GM19099 (cell line): Measurements from ENCODE around the gene WNT3A.

ENCODE experiments used
- POLR2A ChIP-seq: IDR thresholded peaks from 3 replicates; pipeline ENCODE4 v1.6.1; 2011; ENCODE audit warnings: low read depth; ENCODE audit not compliant: insufficient read length; ENCODE audit errors: extremely low read depth

Gene WNT3A

DNA sequence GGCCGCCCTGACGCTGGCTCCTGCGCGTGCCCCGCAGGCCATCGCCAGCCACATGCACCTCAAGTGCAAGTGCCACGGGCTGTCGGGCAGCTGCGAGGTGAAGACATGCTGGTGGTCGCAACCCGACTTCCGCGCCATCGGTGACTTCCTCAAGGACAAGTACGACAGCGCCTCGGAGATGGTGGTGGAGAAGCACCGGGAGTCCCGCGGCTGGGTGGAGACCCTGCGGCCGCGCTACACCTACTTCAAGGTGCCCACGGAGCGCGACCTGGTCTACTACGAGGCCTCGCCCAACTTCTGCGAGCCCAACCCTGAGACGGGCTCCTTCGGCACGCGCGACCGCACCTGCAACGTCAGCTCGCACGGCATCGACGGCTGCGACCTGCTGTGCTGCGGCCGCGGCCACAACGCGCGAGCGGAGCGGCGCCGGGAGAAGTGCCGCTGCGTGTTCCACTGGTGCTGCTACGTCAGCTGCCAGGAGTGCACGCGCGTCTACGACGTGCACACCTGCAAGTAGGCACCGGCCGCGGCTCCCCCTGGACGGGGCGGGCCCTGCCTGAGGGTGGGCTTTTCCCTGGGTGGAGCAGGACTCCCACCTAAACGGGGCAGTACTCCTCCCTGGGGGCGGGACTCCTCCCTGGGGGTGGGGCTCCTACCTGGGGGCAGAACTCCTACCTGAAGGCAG is 52.3 kb downstream of the WNT3A start:
- no peak for TF ChIP-seq POLR2A

DNA sequence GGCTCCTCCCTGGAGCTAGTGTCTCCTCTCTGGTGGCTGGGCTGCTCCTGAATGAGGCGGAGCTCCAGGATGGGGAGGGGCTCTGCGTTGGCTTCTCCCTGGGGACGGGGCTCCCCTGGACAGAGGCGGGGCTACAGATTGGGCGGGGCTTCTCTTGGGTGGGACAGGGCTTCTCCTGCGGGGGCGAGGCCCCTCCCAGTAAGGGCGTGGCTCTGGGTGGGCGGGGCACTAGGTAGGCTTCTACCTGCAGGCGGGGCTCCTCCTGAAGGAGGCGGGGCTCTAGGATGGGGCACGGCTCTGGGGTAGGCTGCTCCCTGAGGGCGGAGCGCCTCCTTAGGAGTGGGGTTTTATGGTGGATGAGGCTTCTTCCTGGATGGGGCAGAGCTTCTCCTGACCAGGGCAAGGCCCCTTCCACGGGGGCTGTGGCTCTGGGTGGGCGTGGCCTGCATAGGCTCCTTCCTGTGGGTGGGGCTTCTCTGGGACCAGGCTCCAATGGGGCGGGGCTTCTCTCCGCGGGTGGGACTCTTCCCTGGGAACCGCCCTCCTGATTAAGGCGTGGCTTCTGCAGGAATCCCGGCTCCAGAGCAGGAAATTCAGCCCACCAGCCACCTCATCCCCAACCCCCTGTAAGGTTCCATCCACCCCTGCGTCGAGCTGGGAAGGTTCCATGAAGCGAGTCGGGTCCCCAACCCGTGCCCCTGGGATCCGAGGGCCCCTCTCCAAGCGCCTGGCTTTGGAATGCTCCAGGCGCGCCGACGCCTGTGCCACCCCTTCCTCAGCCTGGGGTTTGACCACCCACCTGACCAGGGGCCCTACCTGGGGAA is 53.0 kb downstream of the WNT3A start:
- TF ChIP-seq POLR2A: no peak

DNA sequence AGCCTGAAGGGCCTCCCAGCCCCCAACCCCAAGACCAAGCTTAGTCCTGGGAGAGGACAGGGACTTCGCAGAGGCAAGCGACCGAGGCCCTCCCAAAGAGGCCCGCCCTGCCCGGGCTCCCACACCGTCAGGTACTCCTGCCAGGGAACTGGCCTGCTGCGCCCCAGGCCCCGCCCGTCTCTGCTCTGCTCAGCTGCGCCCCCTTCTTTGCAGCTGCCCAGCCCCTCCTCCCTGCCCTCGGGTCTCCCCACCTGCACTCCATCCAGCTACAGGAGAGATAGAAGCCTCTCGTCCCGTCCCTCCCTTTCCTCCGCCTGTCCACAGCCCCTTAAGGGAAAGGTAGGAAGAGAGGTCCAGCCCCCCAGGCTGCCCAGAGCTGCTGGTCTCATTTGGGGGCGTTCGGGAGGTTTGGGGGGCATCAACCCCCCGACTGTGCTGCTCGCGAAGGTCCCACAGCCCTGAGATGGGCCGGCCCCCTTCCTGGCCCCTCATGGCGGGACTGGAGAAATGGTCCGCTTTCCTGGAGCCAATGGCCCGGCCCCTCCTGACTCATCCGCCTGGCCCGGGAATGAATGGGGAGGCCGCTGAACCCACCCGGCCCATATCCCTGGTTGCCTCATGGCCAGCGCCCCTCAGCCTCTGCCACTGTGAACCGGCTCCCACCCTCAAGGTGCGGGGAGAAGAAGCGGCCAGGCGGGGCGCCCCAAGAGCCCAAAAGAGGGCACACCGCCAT is 53.8 kb downstream of the WNT3A start:
- TF ChIP-seq POLR2A: no peak

DNA sequence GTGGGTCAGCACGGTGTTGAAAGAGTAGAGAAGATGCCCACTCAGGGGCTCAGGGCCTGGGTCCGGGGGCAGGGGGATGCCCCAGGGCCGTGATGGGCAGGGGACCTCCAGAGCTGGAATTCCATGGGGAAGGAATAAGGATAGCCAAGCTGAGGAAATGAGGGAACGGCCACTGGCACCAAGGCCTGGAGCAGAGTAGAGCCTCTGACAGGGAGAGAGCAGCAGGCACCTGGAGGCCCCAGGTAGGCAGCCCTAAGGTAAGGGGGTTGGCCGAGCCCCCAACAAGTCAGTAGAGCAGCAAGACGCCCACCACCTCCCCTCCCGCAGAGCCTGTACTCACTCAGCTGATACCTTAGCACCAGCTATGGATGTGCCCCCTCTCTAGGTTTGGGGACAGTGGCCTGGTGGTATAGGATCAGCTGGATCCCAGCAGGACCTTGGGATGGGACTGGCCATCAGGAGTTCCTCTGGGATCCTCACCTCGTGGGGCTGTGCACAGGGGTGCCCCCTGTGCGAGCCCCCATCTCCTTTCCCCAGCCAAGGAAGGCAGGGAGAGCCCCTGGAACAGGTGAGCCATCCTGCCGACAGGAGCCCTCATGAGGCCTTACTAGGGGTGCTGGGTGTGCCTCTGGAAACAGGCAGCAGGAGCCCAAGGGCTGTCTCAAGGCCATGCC is 54.8 kb downstream of the WNT3A start:
- no peak for TF ChIP-seq POLR2A

DNA sequence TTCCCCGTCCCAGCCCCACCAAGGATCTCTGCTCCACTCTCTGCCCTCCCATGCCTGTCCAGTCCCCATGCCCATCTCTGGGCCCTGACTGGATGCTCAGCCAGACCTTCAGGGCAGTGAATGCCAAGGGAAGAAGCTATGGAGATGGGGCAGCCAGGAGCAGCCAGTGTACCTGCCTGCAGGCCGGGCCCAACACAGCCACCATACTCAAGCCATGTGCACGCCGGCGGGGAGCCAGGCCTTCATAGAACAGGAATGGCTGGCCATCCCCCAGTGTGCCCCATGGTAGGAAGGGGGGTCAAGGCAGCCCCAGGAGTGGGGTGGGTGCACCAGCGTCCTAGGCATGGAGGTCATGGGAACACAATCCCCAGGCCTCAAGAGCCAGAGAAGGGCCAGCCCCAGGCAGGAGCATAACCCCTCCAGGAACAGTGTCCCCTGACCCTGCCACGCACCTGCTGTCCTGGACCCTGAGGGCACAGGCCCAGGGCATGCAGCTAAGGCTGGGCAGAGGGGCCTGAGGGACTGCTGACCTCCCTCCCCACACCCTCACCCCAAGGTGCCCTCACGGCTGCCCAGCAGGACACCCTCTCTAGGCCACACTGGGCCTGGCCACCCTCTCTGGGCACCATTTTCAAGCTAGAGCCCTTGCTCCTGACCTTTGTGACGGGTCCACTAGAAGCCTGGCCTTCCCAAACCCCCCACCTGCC is 55.4 kb downstream of the WNT3A start:
- TF ChIP-seq POLR2A: no peak

DNA sequence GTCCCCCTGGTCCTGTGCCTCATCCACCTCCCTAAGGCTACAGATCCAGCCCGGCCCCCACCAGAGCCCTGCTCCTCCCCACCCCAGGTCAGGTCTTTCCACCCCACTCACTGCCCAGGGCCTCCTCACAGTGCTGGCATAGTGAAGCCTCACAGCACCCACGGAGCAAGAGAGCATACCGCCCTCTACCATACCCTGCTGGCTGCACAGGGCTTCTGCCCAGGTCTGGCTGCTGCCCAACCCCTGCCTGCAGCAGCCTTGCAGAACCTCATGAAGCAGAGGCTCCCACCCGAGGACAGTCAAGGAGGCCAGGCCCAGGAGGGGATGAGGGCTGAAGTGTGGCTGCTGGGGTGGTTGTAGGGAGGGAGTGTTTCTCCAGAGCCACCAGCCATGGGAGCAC is 56.0 kb downstream of the WNT3A start:
- TF ChIP-seq POLR2A: no peak

DNA sequence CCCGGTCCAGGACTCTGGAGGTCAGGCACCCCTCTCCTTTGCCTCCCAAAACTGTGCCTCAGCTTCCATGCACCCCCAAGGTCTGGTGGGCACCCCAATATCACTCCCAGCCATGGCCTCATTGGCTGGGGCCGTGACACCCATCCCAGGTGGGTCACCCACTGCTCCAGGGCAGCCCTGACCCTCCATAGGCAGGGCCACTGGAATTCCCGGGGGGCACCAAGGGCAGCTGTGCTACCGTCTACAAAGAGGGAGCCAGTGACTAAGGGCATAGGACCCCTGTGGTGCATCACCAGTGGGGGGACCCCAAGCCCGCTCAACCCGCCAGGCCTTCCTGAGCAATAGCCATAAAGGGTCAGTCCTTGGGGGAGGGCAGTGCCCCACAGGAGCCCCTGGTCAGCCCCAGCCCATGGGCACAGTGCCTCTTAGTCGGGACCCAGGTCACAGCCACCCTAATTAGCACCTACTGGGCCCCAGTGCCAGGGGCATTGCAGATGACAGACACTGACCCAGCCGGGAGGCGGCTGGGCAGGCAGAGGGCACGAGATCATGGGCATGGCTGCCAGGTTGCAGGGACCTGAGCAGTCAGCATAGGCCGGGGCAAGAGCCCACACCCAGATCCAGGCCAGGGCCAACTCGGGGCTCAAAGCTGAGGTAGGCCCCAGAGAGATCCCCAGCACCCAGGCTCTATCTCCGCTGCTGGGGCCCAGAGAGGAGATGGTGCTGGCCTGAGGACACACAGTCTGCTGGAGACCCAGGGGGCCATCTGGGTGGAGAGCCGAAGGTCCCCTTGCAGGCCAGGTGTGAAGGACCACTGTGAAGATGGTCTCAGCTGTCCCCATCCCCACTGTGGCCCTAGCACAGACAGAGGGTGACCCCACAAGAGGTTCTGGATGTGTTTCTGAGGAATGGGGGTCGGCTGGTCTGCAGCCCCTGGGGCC is 56.7 kb downstream of the WNT3A start:
- no peak for TF ChIP-seq POLR2A

DNA sequence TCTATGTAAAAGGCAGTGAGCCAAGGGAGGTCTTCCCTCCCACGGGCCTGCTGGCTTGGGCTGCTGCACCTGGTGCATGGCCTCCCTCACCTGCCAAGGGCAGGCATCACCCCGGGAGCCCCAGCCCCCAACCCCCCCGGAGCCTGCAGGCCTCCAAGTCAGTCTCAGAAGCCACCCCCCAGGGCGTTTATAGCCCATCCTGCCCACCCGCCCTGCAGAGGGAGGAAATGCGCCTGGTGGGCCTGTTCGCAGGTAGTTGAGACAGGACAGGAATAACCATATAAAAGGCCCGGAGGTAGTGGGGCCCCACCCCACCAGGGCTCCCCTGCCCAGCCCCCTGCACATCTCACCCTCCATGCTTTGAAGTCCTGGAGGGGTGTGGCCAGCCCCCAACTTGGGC is 57.5 kb downstream of the WNT3A start:
- no peak for TF ChIP-seq POLR2A

DNA sequence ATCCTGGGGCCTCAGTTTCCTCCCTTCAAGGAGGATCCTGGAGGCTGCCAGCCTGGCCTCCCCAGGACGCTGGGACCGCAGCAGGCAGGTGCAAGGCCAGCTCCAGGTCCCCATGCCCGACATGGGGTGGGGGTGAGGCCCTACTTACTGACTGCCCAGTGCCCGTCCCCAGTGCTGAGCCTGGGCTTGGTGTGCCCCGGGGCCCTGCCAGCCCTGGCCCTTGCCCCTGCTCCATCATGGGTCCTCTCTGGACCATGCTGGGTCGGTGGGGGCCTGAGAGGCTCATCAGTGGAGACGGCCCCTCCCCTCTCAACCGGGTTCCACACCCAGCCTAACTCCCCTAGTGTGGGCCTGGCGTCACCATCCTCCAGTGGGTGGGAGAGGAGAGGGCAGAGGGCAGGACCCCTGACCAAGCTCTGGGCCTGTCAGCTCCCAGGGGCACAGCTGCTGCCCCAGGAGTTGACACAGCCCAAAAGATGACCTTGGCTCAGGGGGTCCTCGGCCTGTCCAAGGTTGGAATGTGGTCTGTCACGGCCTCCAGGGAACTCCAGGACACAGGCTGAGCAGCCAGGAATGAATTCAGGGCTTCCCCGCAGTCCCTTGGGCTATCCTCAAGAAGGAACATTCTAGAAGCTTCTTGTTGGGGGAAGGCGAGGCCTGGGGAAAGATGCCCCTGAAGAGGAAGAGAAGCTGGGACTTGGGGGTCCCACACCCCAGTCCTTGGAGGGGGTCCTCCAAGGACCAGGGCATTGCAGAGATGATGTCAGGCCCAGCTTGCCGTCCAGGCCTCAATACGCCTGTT is 58.1 kb downstream of the WNT3A start:
- TF ChIP-seq POLR2A: no peak

DNA sequence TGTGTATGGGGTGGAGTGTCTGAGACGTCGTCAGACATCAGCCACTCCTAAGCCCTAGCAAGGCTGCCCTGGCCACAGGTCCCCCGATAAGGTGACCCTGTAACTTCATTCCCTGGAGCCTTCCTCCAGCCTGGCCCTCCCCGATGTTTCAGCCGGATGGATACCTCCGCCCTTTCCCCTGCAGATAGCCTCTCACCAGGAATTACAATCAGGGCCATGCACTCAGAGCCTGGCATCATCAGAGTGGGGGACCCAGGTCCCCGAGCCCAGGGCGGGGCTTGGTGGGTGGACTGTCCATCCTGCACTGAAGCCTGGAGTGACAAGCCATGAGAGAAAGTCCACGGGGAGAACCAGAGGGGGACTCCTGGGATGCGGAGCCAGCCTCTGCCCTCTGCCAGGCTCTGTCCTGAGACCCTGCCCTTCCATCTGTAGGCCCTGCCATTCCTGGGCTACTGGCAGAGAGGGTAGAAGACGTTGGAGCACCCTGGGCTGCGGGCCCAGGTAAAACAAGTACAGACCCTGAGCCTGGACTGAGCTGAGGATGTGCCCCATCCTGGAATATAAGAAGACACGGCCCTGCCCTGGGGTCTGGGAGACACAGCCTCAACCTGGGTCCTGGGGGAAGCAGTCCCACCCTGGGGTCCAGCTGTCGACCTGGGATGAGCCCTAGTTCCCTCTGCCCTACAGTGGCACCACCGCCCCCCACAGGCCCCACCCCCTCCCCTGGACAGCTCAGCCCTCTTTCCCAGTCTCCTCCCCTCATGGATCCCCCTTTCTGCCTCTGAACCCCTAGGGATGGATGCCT is 58.9 kb downstream of the WNT3A start:
- TF ChIP-seq POLR2A: no peak

DNA sequence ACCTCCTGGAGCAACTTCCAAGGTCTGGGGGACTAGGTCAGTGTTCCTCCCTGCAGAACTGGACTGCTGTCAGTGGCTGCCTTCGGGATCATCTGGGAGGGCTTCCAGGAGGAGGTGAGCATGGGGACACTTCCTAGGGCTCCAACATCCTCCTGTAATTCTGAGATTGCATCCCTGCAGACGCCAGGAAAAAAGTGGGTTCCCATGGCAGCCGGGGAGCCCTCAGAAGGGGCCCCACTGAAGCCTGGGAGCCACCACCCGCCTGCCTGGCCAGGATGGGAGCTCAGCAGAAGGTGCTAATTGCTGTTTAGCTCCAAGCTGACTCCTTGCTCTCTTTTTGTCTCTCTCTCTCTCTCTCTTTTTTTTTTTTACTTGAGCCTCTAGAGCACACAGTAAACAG is 59.6 kb downstream of the WNT3A start:
- no peak for TF ChIP-seq POLR2A
